Raji (cell line): ENCODE measurements around the gene C8B.

Source experiments
- POLR2A ChIP-seq: IDR thresholded peaks from 2 replicates; pipeline ENCODE4 v1.6.1; 2011; ENCODE audit warnings: low read depth, low read length, control low read depth; ENCODE audit not compliant: insufficient read depth

Gene C8B

DNA sequence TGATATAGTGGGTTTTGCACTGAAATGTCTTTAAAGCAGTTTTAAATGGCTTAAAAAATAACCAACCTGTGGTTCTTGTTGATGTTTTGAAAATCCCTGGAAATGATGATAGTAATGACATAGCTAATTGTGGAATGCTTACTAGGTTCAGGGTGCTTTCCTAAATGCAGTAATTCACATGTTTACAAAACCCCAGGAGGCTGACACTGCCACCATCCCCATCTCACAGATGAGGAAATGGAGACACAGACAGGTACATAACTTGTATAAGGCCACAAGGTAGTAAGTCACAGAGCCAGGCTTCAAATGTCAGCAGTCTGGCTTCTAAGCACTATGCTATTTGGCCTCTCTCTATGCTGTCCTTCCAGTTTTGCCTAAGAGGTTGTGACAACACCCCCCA is 40.6 kb downstream of the C8B start:
- no peak for TF ChIP-seq POLR2A

DNA sequence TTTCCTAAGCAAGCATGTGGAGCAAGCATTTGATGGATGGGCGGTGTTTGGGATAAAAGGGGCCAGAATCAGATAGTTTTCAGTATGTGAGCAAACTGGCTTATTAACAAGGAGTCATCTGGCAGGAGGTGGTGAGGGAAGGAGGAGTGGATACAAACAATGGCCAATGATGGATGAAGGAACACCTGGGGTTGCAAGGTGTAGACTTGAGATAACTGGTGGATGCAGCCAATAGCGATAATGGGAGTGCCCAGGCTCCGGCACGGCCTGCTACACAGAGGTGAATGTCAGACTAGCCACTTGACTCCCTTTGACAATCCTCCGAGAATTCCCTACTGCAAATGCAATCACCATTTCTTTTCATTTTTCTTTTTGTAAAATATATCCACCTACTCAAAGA is 41.7 kb downstream of the C8B start:
- no peak for TF ChIP-seq POLR2A

DNA sequence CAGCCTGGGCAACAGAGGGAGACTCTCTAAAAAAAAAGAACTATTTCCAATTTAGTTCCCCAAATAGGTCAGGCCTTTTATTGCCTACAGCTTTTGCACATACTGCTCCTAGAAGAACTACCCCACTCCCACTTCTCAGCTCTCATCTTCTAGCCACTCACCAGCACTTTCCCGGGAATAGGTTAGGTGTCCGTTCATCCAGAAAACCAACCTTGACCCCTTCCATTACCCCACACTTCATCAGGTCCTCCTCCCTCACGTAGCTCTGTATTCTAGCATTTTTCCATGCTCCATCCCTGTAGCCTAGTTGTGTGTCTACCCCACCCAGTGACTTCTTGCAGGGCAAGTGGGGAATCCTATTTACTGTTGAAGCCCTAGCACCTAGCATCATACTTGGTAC is 42.6 kb downstream of the C8B start:
- TF ChIP-seq POLR2A = no peak

DNA sequence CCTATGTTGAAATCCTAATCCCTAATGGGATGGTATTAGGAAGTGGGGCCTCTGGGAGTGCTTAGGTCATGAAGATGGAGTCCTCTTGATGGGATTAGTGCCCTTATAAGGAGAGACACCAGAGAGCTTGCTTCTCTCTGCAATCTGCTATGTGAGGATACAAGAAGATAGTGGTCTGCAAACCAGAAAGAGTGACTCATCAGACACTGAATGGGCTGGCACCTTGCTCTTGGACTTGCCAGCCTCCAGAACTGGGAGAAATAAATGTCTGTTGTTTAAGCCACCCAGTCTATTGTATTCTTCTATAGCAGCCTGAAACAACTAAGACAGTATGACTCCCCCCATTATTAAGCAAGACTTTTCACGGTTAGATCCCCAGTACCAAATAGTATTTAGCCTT is 43.3 kb downstream of the C8B start:
- no peak for TF ChIP-seq POLR2A

DNA sequence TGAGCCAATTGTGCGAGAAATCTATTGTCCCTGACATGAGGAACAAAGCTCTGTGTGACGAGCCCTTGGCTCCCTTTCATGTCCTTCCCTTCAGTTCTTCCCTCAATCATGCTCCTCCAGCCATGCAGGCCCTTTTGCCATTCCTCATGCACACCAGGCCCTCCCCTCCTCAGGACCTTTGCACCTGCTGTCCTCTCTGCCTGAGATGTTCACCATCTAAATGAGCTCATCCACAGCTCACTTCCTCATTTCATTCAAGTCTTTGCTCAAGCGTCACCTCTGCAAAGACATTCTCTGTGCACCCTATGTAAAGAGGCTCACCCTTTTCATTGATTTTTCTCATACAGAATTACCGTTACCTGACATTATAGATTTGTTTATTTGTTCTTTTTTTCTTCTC is 43.7 kb downstream of the C8B start:
- TF ChIP-seq POLR2A = no peak

DNA sequence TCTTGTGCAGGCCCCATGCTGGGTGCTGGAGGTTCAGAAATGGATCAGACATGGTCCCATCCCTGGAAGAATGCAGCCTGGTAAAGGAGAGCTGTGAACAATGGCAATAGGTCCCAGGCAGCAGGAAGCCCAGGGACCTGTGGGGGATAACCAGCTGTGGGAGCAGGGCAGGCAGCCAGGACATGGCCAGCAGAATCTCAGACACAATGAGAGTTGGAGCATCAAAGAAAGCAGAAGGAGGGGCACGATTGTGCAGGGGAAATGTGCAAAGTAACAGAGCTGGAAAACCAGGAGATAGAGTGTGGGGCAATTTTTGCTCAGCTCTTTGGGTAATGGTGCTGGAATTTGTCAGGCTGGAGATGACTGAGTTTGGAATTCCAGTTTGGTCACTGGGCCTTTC is 44.3 kb downstream of the C8B start:
- no peak for TF ChIP-seq POLR2A

DNA sequence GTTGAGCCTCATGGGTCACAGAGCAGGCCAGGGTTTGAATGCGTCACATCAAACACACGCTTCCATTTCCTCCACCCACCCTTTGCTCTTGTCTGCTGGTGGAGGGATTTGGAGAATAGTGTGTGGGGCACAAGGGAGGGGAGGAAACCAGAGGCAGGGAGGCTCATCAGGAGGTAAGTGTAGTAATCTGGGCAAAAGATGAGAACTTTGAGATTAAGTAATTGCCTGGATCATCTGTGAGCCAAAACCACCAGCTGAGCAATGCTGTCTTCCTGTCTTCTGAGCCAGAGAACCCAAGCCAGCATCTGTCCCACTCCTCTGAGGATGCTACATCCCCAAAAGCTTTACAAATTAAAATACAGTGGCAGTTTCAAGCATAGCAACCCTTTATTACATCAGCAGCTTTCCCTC is 45.2 kb downstream of the C8B start:
- TF ChIP-seq POLR2A = no peak

DNA sequence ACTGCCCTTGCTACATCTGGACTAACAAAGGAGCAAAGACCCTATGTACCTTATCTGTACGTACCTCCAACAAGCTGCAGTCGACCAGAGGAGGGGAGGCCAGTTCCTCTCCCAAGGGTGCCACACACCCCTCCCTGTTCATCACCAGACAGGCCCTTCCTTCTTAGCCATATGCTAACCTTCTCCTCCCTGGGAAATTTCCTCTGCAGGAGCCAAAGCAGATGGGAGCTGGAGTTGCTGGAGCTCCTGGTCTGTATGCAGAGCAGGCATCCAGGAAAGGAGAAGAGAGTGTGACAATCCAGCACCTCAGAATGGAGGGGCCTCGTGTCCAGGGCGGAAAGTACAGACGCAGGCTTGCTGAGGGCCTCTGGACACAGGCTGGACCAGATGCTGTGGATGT is 48.5 kb downstream of the C8B start:
- no peak for TF ChIP-seq POLR2A

DNA sequence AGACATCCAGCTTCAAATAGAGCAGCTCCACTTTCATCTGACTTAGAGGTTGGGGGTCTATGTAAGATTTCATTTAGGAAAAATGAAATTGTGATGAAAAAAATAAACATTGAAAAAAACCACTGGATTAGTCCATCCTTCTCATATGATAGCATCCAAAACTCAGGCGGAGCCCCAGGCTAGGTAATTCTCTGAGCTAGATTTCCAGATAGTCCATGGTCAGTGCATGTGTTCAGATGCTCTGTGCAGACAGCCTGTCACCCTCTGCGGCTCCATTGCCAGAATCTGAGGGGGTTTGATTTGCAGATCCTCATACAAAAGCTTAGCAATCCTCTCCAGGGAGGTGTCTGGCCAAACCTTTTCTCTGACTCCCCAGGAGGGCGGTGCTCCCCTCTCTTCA is 49.2 kb downstream of the C8B start:
- TF ChIP-seq POLR2A = no peak

DNA sequence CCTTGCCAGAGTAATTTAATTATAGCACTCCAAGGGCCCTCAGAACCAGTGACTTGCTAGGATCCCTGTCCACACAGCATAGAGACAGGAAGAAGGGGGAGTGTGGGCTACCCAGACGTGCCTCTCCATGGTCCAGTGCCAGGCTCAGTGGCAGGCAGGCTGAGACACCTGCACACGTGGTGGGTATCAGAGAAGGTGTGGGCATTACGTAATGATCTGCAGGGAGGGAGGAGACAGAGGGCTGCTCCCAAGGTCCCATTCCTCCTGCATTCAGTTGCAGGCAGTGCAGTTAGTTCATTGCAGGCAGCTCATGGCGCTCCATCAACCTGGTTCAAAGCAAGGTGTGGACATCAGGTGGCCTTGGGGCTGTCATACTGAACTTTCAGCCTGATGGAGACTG is 49.9 kb downstream of the C8B start:
- no peak for TF ChIP-seq POLR2A

DNA sequence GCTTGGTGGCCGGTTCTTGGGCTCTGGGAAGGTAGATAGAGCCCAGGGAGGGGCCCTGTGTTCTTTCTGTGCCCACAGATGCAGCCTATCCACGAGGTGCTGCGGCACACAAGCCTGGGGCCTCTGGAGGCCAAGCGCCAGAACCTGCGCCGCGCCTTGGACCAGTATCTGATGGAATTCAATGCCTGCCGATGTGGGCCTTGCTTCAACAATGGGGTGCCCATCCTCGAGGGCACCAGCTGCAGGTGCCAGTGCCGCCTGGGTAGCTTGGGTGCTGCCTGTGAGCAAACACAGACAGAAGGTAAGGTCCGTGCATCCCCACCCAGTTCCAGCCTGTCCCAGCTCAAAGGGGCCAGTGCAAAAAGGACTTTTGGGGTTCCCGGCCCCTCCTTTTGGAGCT is 53.5 kb downstream of the C8B start:
- TF ChIP-seq POLR2A = no peak

DNA sequence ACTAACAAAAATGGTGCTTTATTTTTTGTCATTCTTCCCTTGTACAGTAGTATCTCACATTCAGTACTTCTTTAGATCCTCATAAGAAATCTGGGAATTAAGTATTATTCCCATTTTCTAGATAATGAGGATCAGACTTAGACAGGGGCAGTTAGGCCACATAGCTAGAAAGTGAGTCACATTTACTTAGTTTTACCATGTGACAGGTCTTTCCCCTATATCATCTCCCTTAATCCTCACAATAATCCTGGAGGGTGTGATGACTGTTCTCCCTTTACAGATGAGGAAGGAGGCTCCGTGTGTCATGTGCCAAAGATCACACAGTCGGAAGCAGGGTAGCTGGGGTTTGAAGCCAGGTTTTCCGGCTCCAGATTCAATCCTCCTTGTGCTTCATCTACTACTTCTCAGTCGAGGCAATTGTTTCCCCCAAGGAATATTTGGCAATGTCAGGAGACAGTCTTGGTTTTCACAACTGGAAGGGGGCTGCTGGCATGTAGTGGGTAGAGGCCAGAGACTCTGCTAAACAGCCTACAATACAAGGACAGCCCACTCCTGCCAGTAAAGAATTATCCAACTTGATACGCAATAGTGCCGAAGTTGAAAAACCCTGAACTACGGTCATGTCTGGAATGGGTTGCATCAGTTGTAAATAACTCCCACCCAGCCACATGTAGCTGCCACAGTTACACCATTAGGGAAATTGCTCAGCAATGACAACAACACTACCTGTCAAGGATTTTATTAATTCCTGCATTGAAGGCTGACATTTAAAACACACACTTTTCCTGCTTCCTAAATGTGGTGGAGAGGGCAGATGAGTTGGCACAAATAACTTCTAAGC is 54.5 kb downstream of the C8B start:
- no peak for TF ChIP-seq POLR2A

DNA sequence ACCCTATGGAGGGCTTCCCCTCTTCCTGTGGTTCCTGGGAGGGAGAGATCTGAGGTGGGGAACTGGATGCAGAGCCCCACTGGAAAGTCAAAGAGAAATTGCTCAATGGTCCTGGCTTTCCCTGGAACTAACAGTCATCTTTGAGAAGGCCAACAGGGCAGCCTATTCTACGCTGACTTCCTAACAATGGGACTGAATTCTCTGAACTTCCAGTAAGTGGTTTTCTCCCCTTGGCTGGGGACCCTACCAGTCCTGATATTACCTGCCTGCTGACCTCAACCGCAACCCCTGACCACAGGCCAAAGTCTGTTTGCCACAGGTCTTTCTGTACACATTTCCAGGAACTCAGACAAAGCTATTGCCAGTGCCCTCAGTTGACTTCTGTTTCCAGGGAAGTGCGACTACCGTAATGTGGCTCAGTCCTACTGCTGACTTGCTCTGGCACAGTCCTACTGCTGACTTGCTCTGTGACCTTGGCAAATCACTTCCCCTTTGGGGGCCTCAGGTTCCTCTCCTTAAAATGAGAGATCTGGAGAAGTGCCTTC is 55.3 kb downstream of the C8B start:
- no peak for TF ChIP-seq POLR2A

DNA sequence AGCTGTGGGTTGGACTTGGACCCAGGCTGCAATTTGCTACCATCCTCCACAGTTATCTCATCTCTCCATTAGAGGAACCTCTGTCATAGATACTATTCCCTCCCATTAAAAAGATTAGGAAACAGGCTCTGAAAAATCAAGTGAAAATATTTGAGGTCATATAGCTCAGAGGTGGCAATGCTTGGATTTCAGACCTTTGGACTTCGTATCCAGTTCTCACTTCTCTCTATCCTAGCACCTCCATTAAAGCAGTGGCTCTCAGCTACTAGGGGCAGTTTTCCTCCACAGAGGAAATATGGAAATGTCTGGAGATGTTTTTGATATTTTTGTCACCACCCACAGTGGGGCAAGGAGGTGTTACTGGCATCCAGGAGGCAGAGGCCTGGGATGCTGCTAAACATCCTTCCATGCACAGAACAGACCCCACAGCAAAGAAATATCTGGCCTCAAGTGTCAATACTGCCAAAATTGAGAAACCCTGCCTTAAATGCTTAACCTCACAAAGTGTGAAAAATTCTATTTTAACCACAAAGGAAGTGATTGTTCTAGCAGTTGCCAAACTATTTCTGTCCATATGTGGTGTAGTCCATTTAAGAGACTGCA is 57.1 kb downstream of the C8B start:
- no peak for TF ChIP-seq POLR2A

DNA sequence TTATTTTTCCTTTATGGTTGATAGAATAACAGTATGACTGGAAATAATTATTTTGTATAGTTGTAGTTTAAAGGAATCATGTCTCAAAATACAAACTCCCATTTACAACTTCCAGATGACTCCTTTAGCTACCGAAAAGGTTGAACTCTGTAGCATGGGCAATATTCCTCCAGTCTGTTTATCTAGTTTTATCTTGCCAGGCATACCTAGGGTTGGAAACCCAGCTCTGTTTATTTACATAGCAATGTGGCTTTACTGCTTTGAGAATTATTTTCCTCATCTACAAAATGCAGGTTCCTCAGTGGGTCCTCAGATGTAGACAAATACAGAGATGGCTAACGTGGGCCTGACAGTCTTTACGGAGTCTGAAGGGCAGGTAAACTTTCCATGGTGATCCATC is 60.1 kb downstream of the C8B start:
- TF ChIP-seq POLR2A = no peak

DNA sequence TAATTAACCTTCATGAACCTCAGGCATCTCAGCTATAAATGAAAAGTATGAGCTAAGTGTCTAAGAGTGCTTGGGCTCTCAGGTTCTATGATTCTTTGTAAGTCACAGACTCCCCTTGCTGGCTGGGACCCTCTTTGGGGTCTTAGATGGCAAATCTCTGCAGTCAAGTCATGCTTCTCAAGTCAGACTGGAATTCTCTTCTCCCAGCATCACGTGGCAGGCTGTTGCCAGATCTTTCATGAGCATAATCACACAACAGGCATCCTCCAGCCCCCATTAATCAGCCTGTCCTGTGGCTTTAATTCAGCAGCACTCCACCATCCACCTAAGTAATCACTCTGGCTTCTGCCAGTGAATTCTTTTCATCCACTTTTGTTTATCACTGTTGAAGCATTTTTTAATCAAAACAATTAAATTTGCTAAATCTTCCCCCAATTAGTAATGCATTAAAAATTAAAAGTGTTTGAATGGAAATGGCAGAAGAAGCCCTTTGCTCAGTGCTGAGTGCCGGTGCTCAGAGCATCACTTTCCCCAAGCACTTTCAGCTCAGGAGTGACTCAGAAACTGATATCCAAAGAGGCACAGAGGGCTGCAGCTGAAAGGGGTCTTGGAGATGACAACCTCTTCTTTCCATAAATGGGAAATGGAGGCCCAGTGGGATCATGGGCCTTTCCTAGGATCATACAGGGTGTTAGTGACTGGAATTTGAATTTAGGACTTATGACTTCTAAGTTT is 61.0 kb downstream of the C8B start:
- no peak for TF ChIP-seq POLR2A
